Stimulated activated CD4-positive, alpha-beta T cell treated with anti-CD3 and anti-CD28 coated beads, TNF-alpha, amount 100 ng/mL, for 24 hours (primary cell): ENCODE measurements around the gene FRAT1.
"Not testable (repeated sequence)": the region's sequence is repeated elsewhere in the genome, so short reads cannot be mapped to it uniquely, and the experiment has no call there.

Experiments
- DNase-seq, 3 experiments: peaks; one replicate each; pipeline ENCODE4 v3.0.0-alpha.2; 2020; ENCODE audit warnings: low read depth in 3 of 3

The FRAT1 gene

DNA sequence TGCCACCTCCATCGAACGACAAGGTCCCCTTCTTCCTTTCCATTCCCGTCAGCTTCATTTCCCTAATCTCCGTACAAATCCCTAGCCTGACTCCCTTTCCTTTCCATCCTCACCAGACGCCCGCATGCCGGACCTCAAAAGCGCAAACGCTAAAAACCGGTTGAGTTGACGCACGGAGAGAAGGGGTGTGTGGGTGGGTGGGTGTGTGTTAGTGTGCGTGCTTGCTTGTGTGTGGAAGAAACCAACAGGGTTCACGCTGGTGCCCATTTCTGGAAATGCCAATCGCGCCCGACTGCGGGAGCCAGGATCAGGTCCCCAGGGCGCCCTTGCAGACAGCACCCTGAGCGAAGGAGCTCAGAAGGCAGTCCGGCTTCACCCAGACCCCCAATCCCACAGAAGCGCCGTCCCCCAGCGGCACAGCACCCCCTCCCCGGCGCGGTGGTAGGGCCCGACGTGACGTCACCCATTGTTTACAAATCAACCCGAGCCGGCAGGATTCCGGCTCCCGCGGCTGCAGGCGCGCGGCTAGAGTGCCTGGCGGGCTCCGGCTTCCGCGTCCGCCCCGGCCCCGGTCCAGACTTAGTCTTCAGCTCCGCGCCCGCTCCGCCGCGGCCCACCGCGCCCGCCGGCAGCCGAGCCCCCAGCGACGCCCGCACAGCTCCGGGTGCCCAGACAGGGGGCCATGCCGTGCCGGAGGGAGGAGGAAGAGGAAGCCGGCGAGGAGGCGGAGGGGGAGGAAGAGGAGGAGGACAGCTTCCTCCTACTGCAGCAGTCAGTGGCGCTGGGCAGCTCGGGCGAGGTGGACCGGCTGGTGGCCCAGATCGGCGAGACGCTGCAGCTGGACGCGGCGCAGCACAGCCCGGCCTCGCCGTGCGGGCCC lies at the start of gene FRAT1:
Gene FRAT1 (plus strand): TSS at position 500 of the 880 bp plus-strand sequence. CDS start 183 bp downstream, at position 683.
- DNase-seq: peak; percentile 67 to 85 (median 74)

DNA sequence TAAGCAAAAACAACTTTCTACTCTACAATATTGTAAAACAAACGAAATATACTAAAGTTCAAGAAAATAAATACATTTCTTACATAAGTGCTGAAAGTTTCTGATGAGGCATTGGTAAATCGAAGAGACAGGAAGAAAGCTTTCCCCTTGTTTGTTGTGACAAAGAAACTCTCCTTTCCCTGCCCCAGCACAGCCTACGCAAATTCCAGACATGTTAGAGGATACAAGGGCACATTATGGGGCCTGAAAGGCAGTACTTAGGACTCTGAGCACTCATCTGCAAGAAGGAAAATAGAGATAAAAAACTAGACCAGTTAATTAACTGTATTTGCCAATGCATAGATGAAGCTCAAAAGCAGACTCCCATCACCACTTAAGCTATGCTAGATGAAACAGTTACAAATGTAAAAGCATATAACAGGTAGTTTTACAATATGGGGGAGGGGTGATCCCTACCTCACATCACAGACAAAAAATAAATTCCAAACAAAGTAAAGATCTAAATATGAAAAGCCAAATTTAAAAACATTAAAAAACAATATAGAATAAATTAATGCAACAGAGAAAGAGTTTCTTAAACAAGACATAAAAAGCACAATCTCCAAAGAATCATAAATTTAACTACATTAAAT lies 48.4 kb upstream of the FRAT1 start:
- DNase-seq: no peak

GRCh38 chr10:97273700-97274099 lies 45.4 kb upstream of the FRAT1 start:
- no peak for DNase-seq

GRCh38 chr10:97274828-97275227 lies 44.2 kb upstream of the FRAT1 start:
- DNase-seq: no peak

DNA sequence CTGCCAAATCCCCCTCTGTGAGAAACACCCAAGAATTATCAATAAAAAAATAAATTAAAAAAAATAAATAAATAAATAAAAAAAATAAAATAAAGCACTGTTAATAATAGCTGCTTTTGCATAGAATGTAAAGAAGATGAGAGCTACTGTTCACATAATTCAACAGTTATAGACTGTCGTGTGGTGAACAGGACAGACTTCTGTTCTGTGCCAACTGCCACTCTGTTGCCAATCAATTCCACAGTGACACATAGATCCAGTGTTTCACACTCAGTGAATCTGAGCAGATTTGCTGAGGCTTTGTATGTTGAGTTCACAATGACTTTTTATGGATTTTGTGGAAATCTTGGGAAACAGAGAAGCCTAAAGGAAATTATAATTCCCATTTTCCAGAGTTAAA lies 41.5 kb upstream of the FRAT1 start:
- DNase-seq: no peak

DNA sequence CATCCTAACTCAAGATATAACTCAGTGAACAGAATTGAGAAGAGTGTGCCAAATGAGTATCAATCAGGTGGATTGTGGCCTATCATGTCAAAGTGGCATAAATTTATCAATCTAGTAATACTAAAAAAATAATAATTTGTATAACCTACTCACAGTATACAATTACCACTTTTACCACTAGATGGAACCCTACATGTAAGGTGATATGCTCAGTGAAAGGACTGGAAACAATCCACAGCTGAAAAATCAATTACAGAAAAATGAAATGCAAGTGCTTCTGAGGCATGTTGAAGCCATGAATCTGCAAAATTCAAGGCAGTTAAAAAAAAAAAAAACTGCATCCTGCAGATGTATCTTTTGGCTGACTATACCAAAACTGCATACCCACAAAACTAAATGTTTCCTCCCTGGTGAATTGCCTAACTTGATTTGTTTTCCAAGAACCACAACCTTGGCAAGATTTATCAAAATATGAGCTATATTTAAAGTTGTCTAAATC lies 40.5 kb upstream of the FRAT1 start:
- DNase-seq: no peak

- DNase-seq: no peak
Measured at GRCh38 chr10:97279121-97279815, 39.8 kb upstream of the FRAT1 start.

DNA sequence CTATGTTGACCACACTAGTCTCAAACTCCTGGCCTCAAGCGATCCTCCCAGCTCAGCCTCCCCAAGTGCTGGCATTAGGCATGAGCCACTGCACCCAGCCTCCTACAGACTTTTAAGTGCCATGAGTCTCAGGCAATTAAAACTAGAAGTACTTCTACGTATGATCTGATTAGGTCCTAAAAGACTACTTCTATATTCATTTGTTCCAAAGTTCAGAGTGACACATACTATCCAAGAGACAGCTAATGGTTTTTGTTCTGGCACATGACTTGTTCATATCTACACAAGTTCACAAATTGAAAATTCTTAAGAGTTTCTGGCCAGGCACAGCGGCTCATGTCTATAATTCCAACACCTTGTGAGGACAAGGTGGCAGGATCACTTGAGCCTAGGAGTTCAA lies 38.3 kb upstream of the FRAT1 start:
- peak in 1 of 3 experiments; percentile 11 for DNase-seq

GRCh38 chr10:97290076-97290475 lies 29.0 kb upstream of the FRAT1 start:
- not testable (repeated sequence) for DNase-seq

DNA sequence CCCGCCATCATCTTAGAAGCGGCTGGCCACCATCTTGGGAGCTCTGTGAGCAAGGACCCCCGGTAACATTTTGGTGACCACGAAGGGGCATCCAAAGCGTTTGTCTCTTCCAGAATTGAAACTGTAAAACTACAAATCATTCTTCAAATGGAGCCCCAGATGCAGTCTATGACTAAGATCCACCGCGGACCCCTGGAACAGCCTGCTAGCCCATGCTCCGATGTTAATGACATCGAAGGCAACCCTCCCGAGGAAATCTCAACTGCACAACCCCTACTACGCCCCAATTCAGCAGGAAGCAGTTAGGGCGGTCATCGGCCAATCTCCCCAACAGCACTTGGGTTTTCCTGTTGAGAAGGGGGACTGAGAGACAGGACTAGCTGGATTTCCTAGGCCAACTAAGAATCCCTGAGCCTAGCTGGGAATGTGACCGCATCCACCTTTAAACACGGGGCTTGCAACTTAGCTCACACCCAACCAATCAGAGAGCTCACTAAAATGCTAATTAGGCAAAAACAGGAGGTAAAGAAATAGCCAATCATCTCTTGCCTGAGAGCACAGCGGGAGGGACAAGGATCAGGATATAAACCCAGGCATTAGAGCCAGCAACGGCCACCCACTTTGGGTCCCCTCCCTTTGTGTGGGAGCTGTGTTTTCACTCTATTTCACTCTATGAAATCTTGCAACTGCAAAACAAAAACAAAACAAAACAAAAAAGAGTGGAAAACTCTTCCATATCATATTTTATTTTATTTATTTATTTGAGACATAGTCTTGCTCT lies 28.3 kb upstream of the FRAT1 start:
- DNase-seq: not testable (repeated sequence)

GRCh38 chr10:97291357-97292096 lies 27.5 kb upstream of the FRAT1 start:
- DNase-seq: no peak

GRCh38 chr10:97292097-97292861 lies 26.8 kb upstream of the FRAT1 start, which contains the start of gene ARHGAP19:
ARHGAP19 (minus strand) TSS chr10:97292637; CDS start chr10:97292627, 10 bp downstream.
- peak; percentile 85 to 93 (median 92) for DNase-seq

DNA sequence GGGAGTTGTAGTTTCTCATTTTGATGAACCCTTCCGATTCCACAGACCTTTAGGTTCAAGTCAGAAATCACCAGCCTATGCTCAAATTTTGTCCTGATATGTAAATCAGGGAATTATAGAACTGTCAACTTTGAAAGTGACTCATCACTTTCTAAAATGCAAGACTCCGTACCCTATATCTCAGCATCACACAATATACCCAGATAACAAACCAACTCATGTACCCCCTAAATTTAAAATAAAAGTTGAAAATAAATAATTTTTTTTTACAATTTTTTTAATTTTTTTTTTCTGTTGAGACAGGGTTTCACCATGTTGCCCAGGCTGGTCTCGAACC lies 26.2 kb upstream of the FRAT1 start:
- no peak for DNase-seq

DNA sequence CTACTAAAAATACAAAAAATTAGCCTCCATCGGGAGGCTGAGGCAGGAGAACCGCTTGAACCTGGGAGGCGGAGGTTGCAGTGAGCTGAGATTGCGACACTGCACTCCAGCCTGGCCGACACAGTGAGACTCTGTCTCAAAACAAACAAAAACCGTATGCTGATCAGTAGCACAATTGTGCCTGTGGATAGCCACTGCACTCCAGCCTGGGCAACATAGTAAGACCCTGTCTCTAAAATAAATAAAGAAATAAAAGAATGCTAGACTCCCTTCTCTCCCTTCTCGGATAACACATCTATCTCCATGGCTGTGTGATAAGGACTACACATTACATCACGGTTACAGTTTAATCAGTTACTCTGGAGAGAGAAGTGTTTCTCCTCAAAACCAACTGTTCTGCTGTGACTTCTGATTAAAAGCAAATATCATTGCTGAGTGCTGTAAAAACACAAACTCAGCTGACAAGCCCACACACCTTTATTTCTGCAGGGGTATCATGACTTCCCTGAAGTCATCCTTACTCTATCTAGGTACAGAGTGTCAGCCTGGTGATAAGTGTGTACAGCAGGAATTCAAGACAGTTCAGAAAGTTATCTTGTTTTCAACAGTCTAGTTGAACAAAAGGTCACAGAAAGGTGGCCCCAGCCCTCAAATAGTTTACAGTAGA lies 21.4 kb upstream of the FRAT1 start:
- DNase-seq: no peak

DNA sequence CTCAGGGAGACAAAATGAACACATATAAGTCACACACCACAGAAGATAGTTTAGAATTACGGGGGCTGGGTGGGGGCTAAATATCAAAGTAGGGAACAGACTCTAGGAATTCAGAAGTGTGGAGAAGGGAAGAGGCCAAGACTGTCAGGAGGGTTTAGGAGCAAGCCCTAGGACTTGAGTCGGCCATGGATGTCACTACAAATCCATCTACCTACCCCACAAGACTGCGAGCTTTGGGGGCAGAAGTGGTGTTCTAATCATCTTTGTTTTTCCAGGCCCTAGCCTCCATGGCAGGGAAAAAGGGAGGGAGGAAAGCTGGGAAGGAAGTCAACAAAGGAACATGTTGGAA lies 20.9 kb upstream of the FRAT1 start:
- no peak for DNase-seq

DNA sequence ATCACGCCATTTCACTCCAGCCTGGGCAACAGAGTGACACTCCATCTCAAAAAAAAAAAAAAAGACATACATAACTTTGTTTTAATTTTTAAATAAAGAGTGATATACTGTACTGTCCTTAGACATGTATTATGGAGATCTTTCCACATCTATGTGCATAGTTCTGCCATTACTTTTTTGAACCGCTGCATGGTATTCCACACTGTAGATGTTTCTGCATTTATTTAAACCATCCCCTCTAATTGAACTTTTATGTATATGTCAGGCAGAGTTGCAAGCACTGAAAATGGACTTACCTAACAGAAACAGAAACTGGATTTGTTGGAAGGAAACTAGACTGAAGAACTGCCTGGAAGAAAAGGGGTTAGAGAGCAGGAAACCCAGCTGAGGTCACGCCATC lies 18.1 kb upstream of the FRAT1 start:
- DNase-seq: no peak

DNA sequence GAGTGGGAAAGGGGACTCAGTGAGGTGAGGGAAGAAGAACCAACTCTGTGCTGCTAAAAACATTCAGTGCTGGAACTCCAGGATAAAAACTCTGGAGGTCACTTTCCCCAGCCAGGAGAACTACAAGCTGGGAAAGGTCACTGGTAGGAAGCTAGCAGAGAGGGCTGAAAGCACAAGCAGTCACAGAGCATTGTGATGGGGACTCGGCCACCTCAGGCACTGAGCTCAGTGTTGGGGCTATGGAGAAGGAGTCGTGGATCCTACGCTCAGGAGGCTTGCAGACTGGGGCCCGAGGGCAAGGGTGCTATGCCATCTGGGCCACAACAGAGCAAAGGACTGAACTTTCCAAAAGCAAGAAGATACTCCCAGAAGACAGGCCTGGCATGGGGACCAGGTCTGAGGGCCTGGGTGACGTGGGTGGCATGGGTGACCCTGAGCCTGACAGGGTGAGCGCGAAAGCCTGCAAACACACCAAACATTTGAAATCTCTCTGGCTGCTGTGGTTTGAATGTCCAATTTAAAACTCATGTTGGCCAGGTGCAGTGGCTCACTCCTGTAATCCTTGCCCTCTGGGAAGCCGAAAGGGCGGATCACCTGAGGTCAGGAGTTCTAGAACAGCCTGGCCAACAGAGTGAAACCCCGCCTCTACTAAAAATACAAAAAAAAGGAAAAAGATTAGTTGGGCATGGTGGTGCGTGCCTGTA lies 16.8 kb upstream of the FRAT1 start:
- DNase-seq: no peak

- DNase-seq: no peak
Measured at GRCh38 chr10:97307441-97307840, 11.6 kb upstream of the FRAT1 start.
